Activated CD4-positive, alpha-beta memory T cell treated with anti-CD3 and anti-CD28 coated beads, Interleukin-2, amount 10 ng/mL, durations not matched to agents 7 days and 5 days (primary cell): ENCODE data around the gene HECTD1. TPM values are rescaled to one million over a fixed set of nuclear protein-coding genes. Genes with fewer than 3 reads are reported as not detected.

Experiments used
- CTCF ChIA-PET: fragments of 350-600 bp; sonication (Branson Sonifier 250); formaldehyde crosslinking; loops from one replicate; lab custom pipeline; 2021; ENCODE audit warnings: antibody characterized with exemption, inconsistent platforms; lab: Charles Lee
- POLR2A ChIA-PET: fragments of 350-600 bp; sonication (Branson Sonifier 250); formaldehyde crosslinking; loops from one replicate; lab custom pipeline; 2021; ENCODE audit warnings: antibody characterized with exemption; lab: Charles Lee
- DNase-seq: peaks from one replicate; pipeline ENCODE4 v3.0.0-alpha.2; 2020
- H3K27ac Mint-ChIP-seq: one replicate; pipeline ENCODE4 v1.8.0; 2021; ENCODE audit warnings: mild to moderate bottlenecking, mixed read lengths
- H3K27me3 Mint-ChIP-seq: one replicate; pipeline ENCODE4 v1.8.0; 2021; ENCODE audit warnings: mixed read lengths
- H3K36me3 Mint-ChIP-seq: one replicate; pipeline ENCODE4 v1.8.0; 2021; ENCODE audit warnings: low read depth, mixed read lengths
- H3K4me1 Mint-ChIP-seq: one replicate; pipeline ENCODE4 v1.8.0; 2021; ENCODE audit warnings: mixed read lengths
- H3K4me3 Mint-ChIP-seq: one replicate; pipeline ENCODE4 v1.8.0; 2021; ENCODE audit warnings: mild to moderate bottlenecking, mixed read lengths
- H3K9me3 Mint-ChIP-seq: one replicate; pipeline ENCODE4 v1.8.0; 2021; ENCODE audit warnings: mixed read lengths
- total RNA-seq, 2 experiments: library from RNA; stranded (reverse); gene quantifications; one replicate each; pipeline ENCODE4 v1.2.3, GENCODE V29; 2021

The HECTD1 gene
- total RNA-seq, 2 experiments from 2014 or later = 85.1 to 92.3 TPM

DNA sequence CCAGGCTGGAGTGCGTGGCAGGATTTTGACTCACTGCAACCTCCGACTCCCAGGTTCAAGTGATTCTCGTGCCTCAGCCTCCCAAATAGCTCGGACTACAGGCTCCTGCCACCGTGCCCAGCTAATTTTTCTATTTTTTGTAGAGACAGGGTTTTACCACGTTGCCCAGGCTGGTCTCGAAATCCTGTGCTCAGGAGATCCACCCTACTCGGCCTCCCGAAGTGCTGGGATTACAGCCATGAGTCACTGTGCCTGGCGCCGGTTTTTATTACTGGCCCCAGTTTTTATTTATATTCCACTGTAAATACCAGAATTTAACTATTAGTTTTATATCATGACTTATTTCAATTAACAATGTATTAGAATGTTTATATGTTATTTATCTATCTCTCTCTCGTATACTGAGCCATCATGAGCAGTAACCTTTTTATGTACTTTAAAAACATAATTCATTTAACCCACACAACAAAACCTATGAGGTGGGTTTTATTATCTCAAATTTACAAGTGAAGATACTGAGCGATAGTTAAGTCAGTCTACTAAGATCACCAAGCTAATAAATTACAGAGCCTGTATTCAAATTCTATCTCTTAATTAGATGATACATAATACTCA is 47.8 kb downstream of the HECTD1 start:
- ChIA-PET CTCF (no interaction called here), POLR2A (no interaction called here)
- Mint-ChIP-seq H3K27ac (no peak overlapping the region), H3K9me3 (no peaks in the 10 kb centered on the region), H3K36me3 (peaks cover 26% of the 10 kb centered on the region), H3K4me1 (no peaks in the 10 kb centered on the region), H3K4me3 (no peak overlapping the region), H3K27me3 (no peaks in the 10 kb centered on the region)
- DNase-seq = no peak

DNA sequence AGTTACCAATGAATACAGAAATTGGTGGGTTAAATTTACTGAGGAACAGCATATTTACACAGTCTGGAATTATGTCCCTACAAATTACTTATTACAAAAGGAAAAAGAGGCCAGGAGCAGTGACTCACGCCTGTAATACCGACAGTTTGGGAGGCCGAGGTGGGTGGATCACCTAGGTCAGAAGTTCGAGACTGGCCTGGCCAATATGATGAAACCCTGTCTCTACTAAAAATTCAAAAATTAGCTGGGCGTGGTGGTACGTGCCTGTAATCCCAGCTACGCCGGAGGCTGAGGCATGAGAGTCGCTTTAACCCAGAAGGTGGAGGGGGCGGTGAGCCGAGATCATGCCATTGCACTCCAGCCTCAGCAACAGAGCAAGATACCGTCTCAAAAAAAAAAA is 52.6 kb downstream of the HECTD1 start:
- peaks cover 28% of the 10 kb centered on the region for H3K36me3 Mint-ChIP-seq
- no peak overlapping the region for H3K4me3 Mint-ChIP-seq
- no peaks in the 10 kb centered on the region for H3K9me3 Mint-ChIP-seq
- ChIA-PET CTCF (no interaction called here), POLR2A (no interaction called here)
- no peaks in the 10 kb centered on the region for H3K4me1 Mint-ChIP-seq
- DNase-seq = no peak
- H3K27me3 Mint-ChIP-seq = no peaks in the 10 kb centered on the region
- no peak overlapping the region for H3K27ac Mint-ChIP-seq

DNA sequence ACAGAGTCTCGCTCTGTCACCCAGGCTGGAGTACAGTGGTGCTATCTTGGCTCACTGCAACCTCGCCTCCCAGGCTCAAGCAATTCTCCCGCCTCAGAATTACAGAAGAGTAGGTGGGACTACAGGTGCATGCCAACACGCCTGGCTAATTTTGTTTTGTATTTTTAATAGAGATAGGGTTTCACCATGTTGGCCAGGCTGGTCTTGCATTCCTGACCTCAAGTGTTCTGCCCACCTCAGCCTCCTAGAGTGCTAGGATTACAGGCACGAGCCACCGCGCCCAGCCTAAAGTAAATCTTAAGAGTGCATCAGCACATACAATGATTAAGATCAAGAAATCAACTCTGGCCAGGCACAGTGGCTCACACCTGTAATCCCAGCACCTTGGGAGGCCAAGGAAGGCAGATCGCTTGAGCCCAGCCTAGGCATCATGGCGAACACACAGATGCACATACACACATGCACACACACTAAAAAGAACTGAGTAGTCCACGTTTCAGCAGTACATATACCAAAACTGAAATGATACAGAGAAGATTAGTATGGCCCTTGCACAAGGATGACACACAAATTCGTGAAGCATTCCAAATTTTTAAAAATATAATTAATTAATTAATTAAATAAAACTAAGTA is 65.0 kb downstream of the HECTD1 start:
- Mint-ChIP-seq H3K4me1 (peaks cover 5% of the 10 kb centered on the region), H3K27me3 (no peaks in the 10 kb centered on the region), H3K9me3 (no peaks in the 10 kb centered on the region), H3K4me3 (no peak overlapping the region), H3K36me3 (peaks cover 30% of the 10 kb centered on the region), H3K27ac (no peak overlapping the region)
- POLR2A ChIA-PET = no interaction called here
- no peak for DNase-seq
- CTCF ChIA-PET = no interaction called here

DNA sequence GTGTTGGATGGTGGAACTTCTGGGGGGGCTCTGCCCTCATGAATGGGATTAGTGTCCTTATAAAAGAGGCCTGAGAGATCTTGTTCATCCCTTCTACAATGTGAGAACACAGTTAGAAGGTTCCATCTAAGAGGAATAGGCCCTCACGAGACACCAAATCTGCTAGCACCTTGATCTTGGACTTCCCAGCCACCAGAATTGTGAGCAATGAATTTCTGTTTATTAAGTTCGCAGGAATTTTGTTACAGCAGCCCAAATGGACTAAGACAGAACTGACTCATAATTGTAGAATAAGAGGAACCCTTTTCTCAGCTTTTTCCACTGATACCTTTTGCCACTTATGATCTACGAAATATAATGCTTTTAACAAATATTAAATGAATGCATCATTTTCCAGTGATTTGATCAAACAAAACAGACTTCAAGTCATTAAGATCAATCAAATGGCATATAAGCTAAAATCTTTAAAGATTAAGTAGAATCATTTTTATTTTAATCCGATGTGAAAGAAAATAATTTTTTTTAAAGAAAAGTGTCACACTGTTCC is 68.2 kb downstream of the HECTD1 start:
- H3K27me3 Mint-ChIP-seq = no peaks in the 10 kb centered on the region
- H3K36me3 Mint-ChIP-seq = peaks cover 37% of the 10 kb centered on the region
- peaks cover 5% of the 10 kb centered on the region for H3K4me1 Mint-ChIP-seq
- no peak overlapping the region for H3K4me3 Mint-ChIP-seq
- ChIA-PET CTCF (interaction anchor here (1.6 kb wide), 1 partner anchor 11 kb away, joined by 4 read pairs; no protein-coding TSS in a partner anchor), POLR2A (no interaction called here)
- no peak overlapping the region for H3K27ac Mint-ChIP-seq
- no peaks in the 10 kb centered on the region for H3K9me3 Mint-ChIP-seq
- DNase-seq = no peak

DNA sequence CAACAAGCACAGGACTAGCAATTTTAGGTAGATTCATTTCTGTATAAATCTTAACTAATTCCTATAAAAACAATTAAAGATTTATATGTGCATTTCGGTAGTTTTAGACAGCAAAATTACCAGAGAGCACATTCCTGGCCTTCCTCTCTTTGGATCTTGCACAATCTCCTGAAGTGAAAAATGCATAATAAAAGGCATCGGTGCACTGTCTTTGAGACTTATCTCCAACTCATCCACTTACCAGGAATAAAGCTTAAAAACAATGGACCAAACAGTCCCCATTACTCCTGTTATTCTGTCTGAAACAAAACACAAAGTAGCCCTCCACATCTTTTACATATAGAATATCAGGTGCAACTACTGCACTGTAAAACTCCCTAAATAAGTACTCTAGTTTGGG is 69.3 kb downstream of the HECTD1 start:
- peaks cover 3% of the 10 kb centered on the region for H3K4me1 Mint-ChIP-seq
- no peak for DNase-seq
- peaks cover 34% of the 10 kb centered on the region for H3K36me3 Mint-ChIP-seq
- no peak overlapping the region for H3K27ac Mint-ChIP-seq
- no peaks in the 10 kb centered on the region for H3K27me3 Mint-ChIP-seq
- no peaks in the 10 kb centered on the region for H3K9me3 Mint-ChIP-seq
- ChIA-PET CTCF (interaction anchor here (1.6 kb wide), 1 partner anchor 13 kb away, joined by 4 read pairs; no protein-coding TSS in a partner anchor), POLR2A (no interaction called here)
- no peak overlapping the region for H3K4me3 Mint-ChIP-seq

DNA sequence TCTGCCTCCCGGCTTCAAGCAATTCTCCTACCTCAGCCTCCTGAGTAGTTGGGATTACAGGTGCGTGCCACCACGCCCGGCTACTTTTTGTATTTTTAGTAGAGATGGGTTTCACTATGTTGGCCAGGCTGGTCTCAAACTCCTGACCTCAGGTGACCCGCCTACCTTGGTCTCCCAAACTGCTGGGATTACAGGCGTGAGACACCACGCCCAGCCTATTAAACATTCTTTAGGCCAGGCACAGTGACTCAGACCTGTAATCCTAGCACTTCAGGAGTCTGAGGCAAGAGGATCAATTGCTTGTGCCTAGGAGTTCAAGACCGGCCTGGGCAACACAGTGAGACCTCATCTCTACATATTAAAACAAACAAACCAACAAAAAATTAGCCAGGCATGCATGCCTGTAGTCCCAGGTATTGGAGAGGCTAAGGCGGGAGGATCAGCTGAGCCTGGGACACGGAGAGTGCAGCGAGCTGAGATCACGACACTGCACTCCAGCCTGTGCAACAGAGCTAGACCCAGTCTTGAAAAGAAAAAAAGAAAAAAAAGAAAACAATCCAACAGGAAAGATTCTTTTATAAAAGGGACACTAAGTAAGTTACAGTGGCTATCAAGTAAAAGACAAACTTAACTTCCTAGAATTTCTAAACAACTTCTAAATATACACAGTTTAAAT is 70.2 kb downstream of the HECTD1 start:
- CTCF ChIA-PET = no interaction called here
- Mint-ChIP-seq H3K27ac (no peak overlapping the region), H3K36me3 (peaks cover 35% of the 10 kb centered on the region)

DNA sequence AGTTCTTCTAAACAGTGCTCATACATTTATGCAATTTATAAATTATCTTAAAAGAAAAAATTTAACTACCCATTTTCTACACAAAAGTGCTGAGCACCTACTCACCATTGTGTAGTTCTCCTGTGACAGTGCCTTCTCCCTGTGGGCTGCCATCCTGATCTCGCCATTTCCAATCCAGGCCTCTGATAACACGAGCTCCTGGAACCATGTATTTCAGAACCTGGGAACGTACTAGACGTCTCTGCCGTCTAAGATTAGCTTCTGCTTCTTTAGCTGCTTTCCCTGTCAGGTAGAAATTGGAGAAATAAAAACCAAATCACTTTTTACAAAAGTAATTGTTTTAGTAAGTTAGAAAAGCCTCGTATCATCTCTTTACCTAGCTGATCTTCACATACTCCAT is 74.5 kb downstream of the HECTD1 start:
- Mint-ChIP-seq H3K27me3 (no peaks in the 10 kb centered on the region), H3K4me3 (no peak overlapping the region), H3K27ac (no peak overlapping the region), H3K9me3 (no peaks in the 10 kb centered on the region), H3K36me3 (peaks cover 49% of the 10 kb centered on the region), H3K4me1 (peaks cover 12% of the 10 kb centered on the region)
- POLR2A ChIA-PET = no interaction called here
- CTCF ChIA-PET = no interaction called here
- DNase-seq = no peak

More for the DNA sequence above, 70.2 kb downstream of the HECTD1 start:
- POLR2A ChIA-PET = no interaction called here
- Mint-ChIP-seq H3K4me3 (no peak overlapping the region), H3K9me3 (no peaks in the 10 kb centered on the region), H3K27me3 (no peaks in the 10 kb centered on the region), H3K4me1 (no peaks in the 10 kb centered on the region)
- no peak for DNase-seq

DNA sequence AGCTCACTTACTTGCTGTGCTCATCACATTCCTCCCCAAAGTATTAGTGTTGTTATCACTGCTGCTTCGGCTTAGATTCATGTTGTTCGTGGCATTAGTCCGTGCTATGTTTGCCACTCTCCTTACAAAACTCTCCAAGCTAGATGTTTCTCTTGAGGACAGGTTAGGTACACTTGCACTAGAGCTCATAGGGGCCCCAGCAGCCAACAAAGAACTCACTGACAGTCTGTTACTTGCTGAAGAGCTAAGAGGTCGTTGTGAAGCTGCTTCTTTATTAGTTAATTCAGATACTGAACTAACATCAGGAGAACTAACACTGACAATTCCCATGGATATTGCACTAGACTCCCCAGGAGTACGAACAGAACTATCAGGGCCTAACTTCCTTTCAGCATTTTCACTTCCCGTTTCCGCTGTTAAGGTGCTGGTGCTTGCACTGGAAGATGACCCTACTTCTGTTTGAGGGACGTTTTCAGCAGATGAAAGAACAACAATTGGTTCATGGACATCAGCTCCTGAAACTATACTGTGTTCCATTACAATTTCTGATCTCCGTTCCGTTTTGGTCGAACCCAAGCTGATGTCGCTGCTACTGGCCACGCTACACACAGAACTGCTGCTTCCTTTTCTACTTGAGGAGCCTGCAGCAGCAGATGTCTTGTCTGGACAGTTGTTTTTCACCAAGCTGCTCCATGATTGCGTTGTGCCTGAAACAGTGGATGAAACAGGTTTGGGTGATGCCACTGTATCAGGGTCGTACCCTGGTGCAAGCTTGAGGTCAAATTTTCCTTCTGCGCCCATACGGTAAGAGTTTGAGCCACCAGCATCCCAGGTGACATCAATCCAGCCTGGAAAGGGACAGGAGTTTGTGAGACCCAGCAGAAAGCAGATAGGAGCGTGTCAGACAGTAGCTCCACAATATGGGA is 78.7 kb downstream of the HECTD1 start:
- H3K4me3 Mint-ChIP-seq = no peak overlapping the region
- DNase-seq = no peak
- no peaks in the 10 kb centered on the region for H3K9me3 Mint-ChIP-seq
- H3K4me1 Mint-ChIP-seq = peaks cover 30% of the 10 kb centered on the region
- POLR2A ChIA-PET = interaction anchor here (0.5 to 5.6 kb wide), 3 partner anchors 70 to 292 kb away, joined by 3 to 46 read pairs (median 4); partner anchors contain the start of genes HEATR5A and HECTD1
- CTCF ChIA-PET = interaction anchor here (0.8 to 1.0 kb wide), 2 partner anchors 46 to 102 kb away, joined by 3 read pairs; partner anchors contain the start of gene STRN3
- no peaks in the 10 kb centered on the region for H3K27me3 Mint-ChIP-seq
- H3K36me3 Mint-ChIP-seq = peaks cover 49% of the 10 kb centered on the region
- H3K27ac Mint-ChIP-seq = no peak overlapping the region

DNA sequence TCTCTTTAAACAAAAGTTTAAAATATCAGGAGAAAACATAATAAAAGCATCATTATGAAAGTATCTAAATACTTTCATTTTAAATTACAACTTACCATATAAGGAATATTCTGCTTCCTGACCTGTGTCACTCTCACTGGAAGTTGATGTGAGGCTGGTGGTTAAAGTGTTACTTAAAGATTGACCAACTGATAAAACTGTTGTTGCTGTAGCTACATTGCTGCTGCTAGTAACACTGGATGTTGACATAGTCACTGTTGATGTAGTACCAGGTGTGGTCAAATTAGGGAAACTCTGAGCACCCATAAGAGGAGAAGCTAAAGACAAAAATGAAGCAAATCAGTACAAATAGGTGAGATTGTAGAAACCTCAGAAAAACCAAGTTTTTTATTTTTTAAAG is 79.9 kb downstream of the HECTD1 start:
- POLR2A ChIA-PET = interaction anchor here (0.9 to 5.6 kb wide), 5 partner anchors 27 to 293 kb away, joined by 3 to 46 read pairs (median 3); partner anchors contain the start of genes AP4S1, HEATR5A, HECTD1 and STRN3
- no peaks in the 10 kb centered on the region for H3K27me3 Mint-ChIP-seq
- H3K4me3 Mint-ChIP-seq = no peak overlapping the region
- peak; percentile 41 for DNase-seq
- peaks cover 53% of the 10 kb centered on the region for H3K36me3 Mint-ChIP-seq
- no peaks in the 10 kb centered on the region for H3K9me3 Mint-ChIP-seq
- peak overlapping the region; percentile 10 for H3K27ac Mint-ChIP-seq
- CTCF ChIA-PET = interaction anchor here (0.5 to 1.1 kb wide), 3 partner anchors 71 to 226 kb away, joined by 3 to 5 read pairs (median 4); partner anchors contain the start of gene HECTD1
- H3K4me1 Mint-ChIP-seq = peaks cover 38% of the 10 kb centered on the region

DNA sequence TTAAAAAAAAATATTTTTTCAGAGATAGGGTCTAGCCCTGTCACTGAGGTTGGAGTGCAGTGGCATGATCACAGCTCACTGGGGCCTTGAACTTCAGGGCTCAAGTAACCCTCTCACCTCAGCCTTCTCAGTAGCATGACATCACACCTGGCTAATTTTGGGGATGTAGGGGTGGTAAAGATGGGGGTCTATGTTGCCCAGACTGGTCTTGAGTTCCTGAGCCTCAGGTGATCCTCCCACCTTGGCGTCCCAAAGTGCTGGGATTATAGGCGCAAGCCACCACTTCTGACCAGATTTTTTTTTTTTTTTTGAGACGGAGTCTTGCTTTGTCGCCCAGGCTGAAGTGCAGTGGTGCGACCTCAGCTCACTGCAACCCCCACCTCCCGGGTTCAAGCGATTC is 80.9 kb downstream of the HECTD1 start:
- ChIA-PET POLR2A (interaction anchor here (1.0 to 5.6 kb wide), 4 partner anchors 10 to 102 kb away, joined by 3 to 46 read pairs (median 6); partner anchors contain the start of genes AP4S1, HECTD1 and STRN3), CTCF (interaction anchor here (1.1 kb wide), 1 partner anchor 9 kb away, joined by 3 read pairs; no protein-coding TSS in a partner anchor)
- Mint-ChIP-seq H3K27ac (no peak overlapping the region), H3K36me3 (peaks cover 61% of the 10 kb centered on the region), H3K4me3 (no peak overlapping the region), H3K27me3 (no peaks in the 10 kb centered on the region), H3K4me1 (peaks cover 38% of the 10 kb centered on the region), H3K9me3 (no peaks in the 10 kb centered on the region)
- no peak for DNase-seq

DNA sequence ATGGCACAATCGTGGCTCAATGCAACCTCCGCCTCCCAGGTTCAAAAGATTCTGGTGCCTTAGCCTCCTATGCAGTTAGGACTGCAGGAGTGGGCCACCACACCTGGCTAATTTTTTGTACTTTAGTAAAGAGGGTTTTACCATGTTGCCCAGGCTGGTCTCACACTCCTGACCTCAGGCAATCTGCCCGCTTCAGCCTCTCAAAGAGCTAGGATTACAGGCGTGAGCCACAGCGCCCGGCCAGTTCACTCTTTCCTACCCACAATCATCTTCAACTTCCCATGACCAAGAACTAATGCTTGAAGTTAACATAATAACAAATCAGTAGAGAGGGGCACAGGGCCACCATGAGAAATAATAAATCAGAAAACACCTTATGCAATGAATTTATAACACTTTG is 82.4 kb downstream of the HECTD1 start:
- Mint-ChIP-seq H3K4me1 (peaks cover 38% of the 10 kb centered on the region), H3K4me3 (no peak overlapping the region), H3K27me3 (no peaks in the 10 kb centered on the region), H3K27ac (no peak overlapping the region), H3K36me3 (peaks cover 57% of the 10 kb centered on the region), H3K9me3 (no peaks in the 10 kb centered on the region)
- no peak for DNase-seq
- ChIA-PET POLR2A (interaction anchor here (0.8 to 5.6 kb wide), 3 partner anchors 81 to 99 kb away, joined by 4 to 46 read pairs (median 5); partner anchors contain the start of genes HECTD1 and STRN3), CTCF (interaction anchor here (1.1 kb wide), 1 partner anchor 7 kb away, joined by 3 read pairs; no protein-coding TSS in a partner anchor)

DNA sequence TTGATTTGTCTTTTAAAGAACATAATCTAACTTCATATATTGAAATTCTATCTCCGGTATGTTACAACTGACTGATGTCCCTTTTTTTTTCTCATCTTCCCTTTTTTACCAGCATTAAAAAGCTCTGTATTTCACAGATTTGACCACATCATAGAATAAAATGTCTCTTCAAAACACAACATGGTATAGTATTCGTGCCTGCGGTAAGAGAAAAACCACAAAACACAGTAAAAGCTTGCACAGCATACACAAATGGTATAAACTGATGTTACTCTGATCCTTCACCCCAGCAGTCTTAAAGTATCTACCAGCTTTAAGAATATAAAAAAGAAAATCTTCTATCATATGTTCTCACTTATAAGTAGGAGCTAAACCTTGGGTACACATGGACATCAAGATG is 83.4 kb downstream of the HECTD1 start:
- Mint-ChIP-seq H3K4me3 (no peak overlapping the region), H3K9me3 (no peaks in the 10 kb centered on the region), H3K27ac (peak overlapping the region; percentile 9), H3K4me1 (peaks cover 37% of the 10 kb centered on the region), H3K27me3 (no peaks in the 10 kb centered on the region), H3K36me3 (peaks cover 60% of the 10 kb centered on the region)
- CTCF ChIA-PET = interaction anchor here (0.6 to 0.8 kb wide), 2 partner anchors 18 to 137 kb away, joined by 3 to 4 read pairs; no protein-coding TSS in a partner anchor
- POLR2A ChIA-PET = interaction anchor here (1.1 to 1.4 kb wide), 4 partner anchors 82 to 502 kb away, joined by 3 to 7 read pairs (median 6); partner anchors contain the start of genes AP4S1, HECTD1, SCFD1 and STRN3
- no peak for DNase-seq
